GM12864 (cell line): Measurements from ENCODE around the gene DNM1.

ENCODE experiments used
- DNase-seq: peaks from one replicate; pipeline ENCODE4 v3.0.0-alpha.2; 2011; ENCODE audit warnings: low read depth
- H3K4me3 ChIP-seq: 2 replicates; pipeline ENCODE4 v1.5.1; 2011; ENCODE audit warnings: mild to moderate bottlenecking, low read depth, low read length, control low read depth
- TF ChIP-seq, protein P1 (sequence below): IDR thresholded peaks from 2 replicates; pipeline ENCODE4 v1.5.1; 2011; ENCODE audit warnings: low read depth, mild to moderate bottlenecking, moderate library complexity, low read length, control low read depth, inconsistent platforms; ENCODE audit errors: missing control alignments

Gene DNM1

DNA sequence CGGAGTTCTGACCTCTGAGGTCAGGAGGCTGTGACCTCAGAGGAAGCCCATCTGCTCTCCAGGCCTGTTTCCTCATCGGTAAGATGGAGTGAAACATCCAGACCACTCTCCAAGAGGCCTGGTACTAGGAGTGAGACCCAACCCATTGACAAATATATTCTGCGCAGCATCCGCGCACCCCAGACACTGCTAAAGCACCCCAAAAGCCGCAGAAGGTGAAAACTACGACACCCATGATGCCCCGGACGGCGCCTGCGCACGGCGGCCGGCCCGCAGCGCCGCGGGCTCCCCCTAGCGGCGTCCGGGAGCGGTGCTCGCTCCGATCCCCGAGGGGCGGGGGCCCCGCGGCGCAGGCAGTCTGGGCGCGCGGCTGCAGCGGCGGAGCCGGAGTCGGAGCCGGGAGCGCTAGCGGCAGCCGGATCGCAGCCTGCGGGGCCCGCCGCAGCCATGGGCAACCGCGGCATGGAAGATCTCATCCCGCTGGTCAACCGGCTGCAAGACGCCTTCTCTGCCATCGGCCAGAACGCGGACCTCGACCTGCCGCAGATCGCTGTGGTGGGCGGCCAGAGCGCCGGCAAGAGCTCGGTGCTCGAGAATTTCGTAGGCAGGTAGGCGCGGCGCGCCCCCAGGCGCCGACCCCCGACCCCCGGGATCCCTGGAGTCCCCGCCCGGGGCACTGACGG is at the start of gene DNM1:
Gene DNM1, plus strand, starts transcription at position 356 of the 683 bp plus-strand sequence. Its CDS starts 92 bp downstream, at position 448.
- TF ChIP-seq, protein P1, sequence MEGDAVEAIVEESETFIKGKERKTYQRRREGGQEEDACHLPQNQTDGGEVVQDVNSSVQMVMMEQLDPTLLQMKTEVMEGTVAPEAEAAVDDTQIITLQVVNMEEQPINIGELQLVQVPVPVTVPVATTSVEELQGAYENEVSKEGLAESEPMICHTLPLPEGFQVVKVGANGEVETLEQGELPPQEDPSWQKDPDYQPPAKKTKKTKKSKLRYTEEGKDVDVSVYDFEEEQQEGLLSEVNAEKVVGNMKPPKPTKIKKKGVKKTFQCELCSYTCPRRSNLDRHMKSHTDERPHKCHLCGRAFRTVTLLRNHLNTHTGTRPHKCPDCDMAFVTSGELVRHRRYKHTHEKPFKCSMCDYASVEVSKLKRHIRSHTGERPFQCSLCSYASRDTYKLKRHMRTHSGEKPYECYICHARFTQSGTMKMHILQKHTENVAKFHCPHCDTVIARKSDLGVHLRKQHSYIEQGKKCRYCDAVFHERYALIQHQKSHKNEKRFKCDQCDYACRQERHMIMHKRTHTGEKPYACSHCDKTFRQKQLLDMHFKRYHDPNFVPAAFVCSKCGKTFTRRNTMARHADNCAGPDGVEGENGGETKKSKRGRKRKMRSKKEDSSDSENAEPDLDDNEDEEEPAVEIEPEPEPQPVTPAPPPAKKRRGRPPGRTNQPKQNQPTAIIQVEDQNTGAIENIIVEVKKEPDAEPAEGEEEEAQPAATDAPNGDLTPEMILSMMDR: peak; percentile 84
- DNase-seq: no peak
- H3K4me3 ChIP-seq: peak within 1 kb of the TSS; percentile 14; the same call in 1 of the 2 replicates

DNA sequence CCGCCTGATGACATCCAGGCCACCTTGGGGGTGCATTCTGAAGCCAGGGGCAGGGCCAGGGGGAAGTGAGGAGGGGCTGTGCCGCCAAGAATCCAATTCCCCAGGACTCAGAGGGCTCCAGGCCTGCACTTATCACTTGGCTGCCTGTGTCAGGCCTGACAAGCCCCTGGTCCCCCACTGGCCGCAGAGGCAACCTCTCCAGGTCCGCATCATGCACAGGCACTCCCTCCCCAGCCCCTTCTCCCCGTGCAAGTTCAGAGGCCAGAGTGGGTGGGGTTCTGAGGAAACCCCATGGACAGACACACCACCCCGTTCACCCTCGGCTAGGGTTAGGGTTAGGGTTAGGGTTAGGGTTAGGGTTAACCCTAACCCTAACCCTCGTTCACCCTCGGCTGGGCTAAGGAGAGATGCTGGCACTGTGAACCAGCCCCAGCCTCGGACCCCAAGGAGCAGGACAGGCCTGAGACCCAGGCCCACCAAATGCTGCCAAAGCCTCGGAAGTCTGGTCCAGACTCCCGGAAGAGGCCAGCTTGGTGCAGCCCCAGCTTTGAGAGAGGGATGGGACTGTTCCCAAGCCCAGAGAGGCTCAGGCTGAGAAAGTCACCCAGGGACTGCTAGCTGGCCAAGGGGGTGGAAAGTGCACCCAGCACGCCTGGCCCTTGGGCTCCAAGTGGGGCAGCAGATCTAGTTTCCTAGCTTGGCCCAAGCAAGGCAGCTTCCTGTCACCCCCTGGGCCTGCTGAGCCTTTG is 49.1 kb upstream of the DNM1 start:
- no peak for DNase-seq
- no peak overlapping the region for H3K4me3 ChIP-seq
- TF ChIP-seq, protein P1: no peak

DNA sequence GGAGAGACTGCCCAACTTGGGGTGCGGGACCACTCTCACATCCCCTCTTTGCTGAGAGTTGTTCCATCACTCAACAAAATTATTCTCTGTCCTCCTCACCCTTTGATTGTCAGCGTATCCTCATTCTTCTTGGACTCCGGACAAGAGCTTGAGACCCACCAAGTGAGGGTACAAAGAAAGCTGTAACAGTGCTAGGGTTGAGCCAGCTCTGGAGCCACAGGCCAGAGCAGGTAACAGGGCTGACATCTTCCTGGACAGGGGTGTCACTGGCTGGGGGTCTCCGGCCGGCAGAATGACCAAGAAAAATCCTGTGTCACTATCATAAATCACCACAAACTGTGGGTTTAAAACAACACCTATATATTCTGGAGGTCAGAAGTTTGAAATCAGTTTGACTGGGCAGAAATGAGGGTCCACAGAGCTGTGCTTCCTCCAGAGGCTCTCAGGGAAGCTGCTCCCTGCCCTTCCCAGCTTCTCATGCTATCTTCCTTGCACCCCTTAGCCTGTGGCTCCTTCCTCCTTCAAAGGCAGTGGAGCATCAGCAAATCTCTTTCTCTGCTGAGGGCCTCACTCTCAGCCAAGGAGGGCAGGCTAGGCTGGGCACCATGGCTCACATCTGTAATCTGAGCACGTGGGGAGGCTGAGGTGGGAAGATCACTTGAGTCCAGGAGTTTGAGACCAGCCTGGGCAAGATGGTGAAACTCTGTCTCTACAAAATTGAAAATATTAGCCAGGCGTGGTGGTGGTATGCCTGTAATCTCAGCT is 47.3 kb upstream of the DNM1 start:
- no peak for DNase-seq
- TF ChIP-seq, protein P1: no peak
- H3K4me3 ChIP-seq: no peak overlapping the region

DNA sequence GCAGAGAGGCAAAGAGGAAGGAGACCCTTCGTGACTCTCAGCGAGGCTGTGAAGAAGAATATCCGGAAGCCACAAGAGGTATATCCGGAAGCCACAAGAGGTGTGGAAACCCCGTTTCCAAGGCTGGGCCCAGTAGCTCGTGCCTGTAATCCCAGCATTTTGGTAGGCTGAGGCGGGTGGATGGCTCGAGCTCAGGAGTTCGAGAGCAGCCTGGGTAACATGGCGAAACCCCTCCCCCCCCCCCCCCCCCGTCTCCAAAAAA is 43.7 kb upstream of the DNM1 start:
- peak overlapping the region; percentile 64 for H3K4me3 ChIP-seq
- DNase-seq: peak; percentile 27
- TF ChIP-seq, protein P1: no peak

- DNase-seq: peak; percentile 59
- TF ChIP-seq, protein P1: no peak
- peak within 1 kb of the TSS; percentile 97 for H3K4me3 ChIP-seq
Observed at GRCh38 chr9:128159784-128160602, 43.2 kb upstream of the DNM1 start, which contains the start of gene BBLN. TSS of gene BBLN (plus strand) at chr9:128160265. CDS start at chr9:128160408, 143 bp downstream.

- peak overlapping the region; percentile 97 for H3K4me3 ChIP-seq
- DNase-seq: no peak
- TF ChIP-seq, protein P1: no peak
Observed at GRCh38 chr9:128160603-128160987, 42.6 kb upstream of the DNM1 start.
